Skeletal muscle satellite cell (primary cell): ENCODE measurements around the gene CCDC88B. TPM values are rescaled to one million over a fixed set of nuclear protein-coding genes. Genes with fewer than 3 reads are reported as not detected.

Experiments used
- H3K27me3 ChIP-seq: 2 replicates; pipeline ENCODE4 v1.7.0; 2013; ENCODE audit warnings: low read length; ENCODE audit not compliant: control insufficient read depth, insufficient read depth
- H3K36me3 ChIP-seq: 2 replicates; pipeline ENCODE4 v1.7.0; 2013; ENCODE audit warnings: mild to moderate bottlenecking, control low read depth, low read length; ENCODE audit not compliant: insufficient read depth
- H3K4me1 ChIP-seq: 2 replicates; pipeline ENCODE4 v1.7.0; 2013; ENCODE audit warnings: low read length; ENCODE audit not compliant: control insufficient read depth, insufficient read depth
- H3K4me2 ChIP-seq: 2 replicates; pipeline ENCODE4 v1.7.0; 2013; ENCODE audit warnings: mild to moderate bottlenecking, low read length
- H3K4me3 ChIP-seq: 2 replicates; pipeline ENCODE4 v1.7.0; 2013; ENCODE audit warnings: low read length
- H3K9ac ChIP-seq: 2 replicates; pipeline ENCODE4 v1.7.0; 2013; ENCODE audit warnings: mild to moderate bottlenecking, low read depth, low read length, moderate library complexity
- H3K9me3 ChIP-seq: replicated peaks from 2 replicates; pipeline ENCODE4 v1.7.0; 2013; ENCODE audit warnings: mild to moderate bottlenecking, control low read depth, low read length
- small RNA-seq: library from RNA; depleted of rRNA; stranded (forward); fragments of <200 nt; gene quantifications from one replicate; pipeline ENCODE3, GENCODE V24; 2012

The CCDC88B gene

GRCh38 chr11:64400667-64401066 lies 60.7 kb downstream of the CCDC88B start:
- H3K4me1 ChIP-seq: peaks cover 6% of the 10 kb centered on the region
- no peak overlapping the region for H3K4me3 ChIP-seq
- no peaks in the 10 kb centered on the region for H3K9me3 ChIP-seq
- H3K36me3 ChIP-seq: no peaks in the 10 kb centered on the region
- H3K27me3 ChIP-seq: peaks cover 57% of the 10 kb centered on the region
- H3K9ac ChIP-seq: no peak overlapping the region
- no peak overlapping the region for H3K4me2 ChIP-seq

- Histone ChIP-seq H3K9ac (no peak overlapping the region), H3K4me1 (peaks cover 6% of the 10 kb centered on the region), H3K27me3 (peaks cover 56% of the 10 kb centered on the region), H3K4me2 (no peak overlapping the region), H3K9me3 (no peaks in the 10 kb centered on the region), H3K36me3 (no peaks in the 10 kb centered on the region), H3K4me3 (no peak overlapping the region)
Observed at GRCh38 chr11:64401775-64402174, 61.8 kb downstream of the CCDC88B start.

GRCh38 chr11:64403106-64403505 lies 63.1 kb downstream of the CCDC88B start:
- Histone ChIP-seq H3K4me1 (peaks cover 6% of the 10 kb centered on the region), H3K4me2 (no peak overlapping the region)

GRCh38 chr11:64406221-64406946 lies 66.4 kb downstream of the CCDC88B start:
- Histone ChIP-seq H3K9ac (no peak overlapping the region), H3K9me3 (no peaks in the 10 kb centered on the region), H3K4me3 (no peak overlapping the region), H3K27me3 (peaks cover 51% of the 10 kb centered on the region), H3K36me3 (no peaks in the 10 kb centered on the region), H3K4me1 (no peaks in the 10 kb centered on the region), H3K4me2 (no peak overlapping the region)

More at GRCh38 chr11:64403106-64403505, 63.1 kb downstream of the CCDC88B start:
- H3K9me3 ChIP-seq: no peaks in the 10 kb centered on the region
- no peaks in the 10 kb centered on the region for H3K36me3 ChIP-seq
- H3K9ac ChIP-seq: no peak overlapping the region
- peaks cover 54% of the 10 kb centered on the region for H3K27me3 ChIP-seq
- no peak overlapping the region for H3K4me3 ChIP-seq

Small RNA genes within 50 kb of the gene (small RNA-seq; reads per million reads assigned to genes)
- gene MIR1237: 0.42 reads per million
- not detected for gene MIR7155
- gene RF00019: not detected
